Activated T-cell treated with anti-CD3 and anti-CD28 coated beads, Interleukin-2, amount 50 U/mL, for 24 hours (primary cell): ENCODE data around the gene LMNTD2.
"Not testable (repeated sequence)": the region's sequence is repeated elsewhere in the genome, so short reads cannot be mapped to it uniquely, and the experiment has no call there.

Experiments
- DNase-seq: peaks from one replicate; pipeline ENCODE4 v3.0.0-alpha.2; 2020
- H3K27ac Mint-ChIP-seq: 2 replicates; pipeline ENCODE4 v1.8.0; 2020; ENCODE audit warnings: mild to moderate bottlenecking, mixed read lengths
- H3K27me3 Mint-ChIP-seq: 2 replicates; pipeline ENCODE4 v1.8.0; 2020; ENCODE audit warnings: mixed read lengths
- H3K36me3 Mint-ChIP-seq: 2 replicates; pipeline ENCODE4 v1.8.0; 2020; ENCODE audit warnings: low read depth, mixed read lengths
- H3K4me1 Mint-ChIP-seq: 2 replicates; pipeline ENCODE4 v1.8.0; 2020; ENCODE audit warnings: low read depth, mixed read lengths
- H3K4me3 Mint-ChIP-seq: 2 replicates; pipeline ENCODE4 v1.8.0; 2020; ENCODE audit warnings: mild to moderate bottlenecking, moderate library complexity, mixed read lengths
- H3K9me3 Mint-ChIP-seq: 2 replicates; pipeline ENCODE4 v1.8.0; 2020; ENCODE audit warnings: mixed read lengths

Gene LMNTD2

DNA sequence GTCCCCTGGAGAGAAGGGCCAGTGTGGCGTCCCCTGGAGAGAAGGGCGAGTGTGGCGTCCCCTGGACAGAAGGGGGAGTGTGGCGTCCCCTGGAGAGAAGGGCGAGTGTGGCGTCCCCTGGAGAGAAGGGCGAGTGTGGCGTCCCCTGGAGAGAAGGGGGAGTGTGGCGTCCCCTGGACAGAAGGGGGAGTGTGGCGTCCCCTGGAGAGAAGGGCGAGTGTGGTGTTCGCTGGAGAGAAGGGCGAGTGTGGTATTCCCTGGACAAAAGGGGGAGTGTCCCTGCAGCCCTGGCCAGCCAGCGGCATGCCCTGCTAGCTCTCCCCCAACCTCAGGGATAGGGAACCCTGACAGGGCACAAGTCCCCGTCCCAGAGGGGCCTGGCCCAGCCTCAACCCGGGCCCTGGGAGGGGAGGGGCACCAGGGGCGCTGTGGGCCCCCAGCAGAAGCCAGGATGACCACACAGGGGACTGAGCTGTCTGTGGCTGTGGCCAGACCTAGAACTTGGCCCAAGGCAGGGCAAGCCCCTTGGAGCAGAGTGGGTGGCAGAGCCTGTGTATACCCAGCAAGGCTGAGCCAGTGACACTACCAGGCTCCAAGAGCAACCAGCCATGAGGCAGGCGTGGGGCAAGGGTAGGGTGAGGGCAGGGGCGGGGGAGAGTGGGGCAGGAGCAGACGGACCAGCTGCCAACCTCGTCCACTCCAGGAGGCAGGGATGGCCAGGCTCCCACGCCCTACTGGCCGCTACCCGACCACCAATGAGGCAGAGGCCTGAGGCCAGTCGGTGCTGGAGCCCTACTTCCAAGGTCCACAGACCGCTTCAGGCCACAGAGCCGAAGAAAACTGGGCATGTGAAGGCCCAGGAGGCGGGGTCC is 29.3 kb downstream of the LMNTD2 start:
- DNase-seq = no peak
- H3K4me1 Mint-ChIP-seq = peaks cover 6% of the 10 kb centered on the region
- H3K36me3 Mint-ChIP-seq = peaks cover 25% of the 10 kb centered on the region
- no peaks in the 10 kb centered on the region for H3K9me3 Mint-ChIP-seq
- no peaks in the 10 kb centered on the region for H3K27me3 Mint-ChIP-seq
- no peak overlapping the region for H3K4me3 Mint-ChIP-seq
- no peak overlapping the region for H3K27ac Mint-ChIP-seq

DNA sequence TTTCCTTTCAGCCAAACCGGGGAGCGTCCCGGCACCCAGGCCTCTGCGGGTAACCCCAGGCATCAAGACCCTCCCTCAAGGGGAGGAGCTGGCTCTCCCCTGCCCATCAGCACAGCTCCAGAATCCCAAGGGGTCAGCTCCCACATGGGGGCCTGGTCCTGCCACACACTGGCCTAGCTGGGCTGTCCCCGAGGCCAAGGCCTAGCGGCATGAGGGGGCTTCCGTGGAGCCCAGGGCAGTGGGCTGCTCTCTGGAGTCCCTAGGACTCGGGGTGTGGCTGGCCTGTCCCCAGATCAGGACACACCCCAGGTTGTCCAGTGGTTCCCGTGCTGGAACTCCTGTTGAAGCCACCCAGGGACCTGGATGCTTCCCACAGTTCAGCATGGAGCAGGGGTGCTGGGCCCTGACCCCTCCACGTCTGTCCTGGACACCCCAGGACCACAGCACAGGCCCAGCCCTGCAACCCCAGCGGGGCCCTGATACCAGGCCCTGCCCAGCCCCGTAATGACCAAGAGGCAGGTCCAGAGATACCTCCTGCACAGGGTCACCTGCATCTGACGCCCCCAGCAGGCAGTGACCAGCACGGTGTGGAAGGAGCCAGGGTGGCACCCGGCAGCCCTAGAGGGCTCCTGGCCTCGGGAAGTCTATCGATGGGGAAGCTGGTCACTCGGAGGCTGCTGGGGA is 30.7 kb downstream of the LMNTD2 start:
- Mint-ChIP-seq H3K27me3 (no peaks in the 10 kb centered on the region), H3K36me3 (peaks cover 25% of the 10 kb centered on the region), H3K27ac (no peak overlapping the region), H3K4me1 (peaks cover 4% of the 10 kb centered on the region), H3K9me3 (no peaks in the 10 kb centered on the region), H3K4me3 (no peak overlapping the region)
- no peak for DNase-seq

DNA sequence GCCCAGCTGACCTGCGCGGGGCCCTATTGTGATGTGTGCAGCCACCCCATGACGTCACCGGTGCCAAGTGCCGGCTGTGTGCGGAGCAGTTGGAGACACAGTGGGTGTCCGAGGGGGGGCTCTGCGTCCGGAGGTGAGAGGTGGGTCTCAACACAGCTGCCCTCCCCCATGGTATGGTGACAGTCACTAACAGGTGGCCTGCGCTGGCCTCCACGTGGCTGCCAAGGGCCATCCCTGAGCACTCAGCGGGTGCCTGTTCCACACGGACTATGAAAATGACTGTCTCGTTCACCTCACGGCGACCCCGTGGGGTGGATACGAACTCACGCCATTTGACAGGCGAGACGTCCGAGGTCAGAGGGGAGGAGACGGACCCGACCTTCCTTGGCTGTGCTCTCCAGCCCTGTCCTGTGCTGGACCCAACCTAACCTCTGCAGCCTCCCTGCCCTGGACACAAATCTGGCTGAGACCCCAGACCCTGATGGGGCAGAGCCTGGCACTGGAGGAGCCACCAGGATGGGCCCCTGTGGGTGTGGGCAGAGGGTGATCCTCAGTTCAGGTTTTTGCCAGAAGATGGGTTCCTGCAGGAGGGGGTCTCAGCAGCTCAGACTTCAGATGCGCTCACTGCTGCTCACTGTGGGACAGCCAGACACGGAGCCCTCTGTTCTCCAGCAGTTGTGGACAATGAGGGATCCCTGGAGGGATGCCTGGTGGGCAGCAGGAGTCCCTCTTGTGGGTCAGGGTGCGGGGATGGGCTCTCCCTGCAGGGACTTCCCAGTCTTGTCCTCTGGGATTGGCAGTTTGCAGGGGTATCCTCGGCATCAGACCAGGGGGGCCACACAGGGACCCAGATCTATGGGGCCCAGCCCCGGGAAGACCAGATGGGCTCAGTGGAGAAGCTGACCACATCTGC is 31.5 kb downstream of the LMNTD2 start:
- DNase-seq = no peak
- Mint-ChIP-seq H3K36me3 (peaks cover 25% of the 10 kb centered on the region), H3K27me3 (no peaks in the 10 kb centered on the region), H3K4me3 (no peak overlapping the region), H3K4me1 (peaks cover 4% of the 10 kb centered on the region), H3K27ac (no peak overlapping the region), H3K9me3 (no peaks in the 10 kb centered on the region)

DNA sequence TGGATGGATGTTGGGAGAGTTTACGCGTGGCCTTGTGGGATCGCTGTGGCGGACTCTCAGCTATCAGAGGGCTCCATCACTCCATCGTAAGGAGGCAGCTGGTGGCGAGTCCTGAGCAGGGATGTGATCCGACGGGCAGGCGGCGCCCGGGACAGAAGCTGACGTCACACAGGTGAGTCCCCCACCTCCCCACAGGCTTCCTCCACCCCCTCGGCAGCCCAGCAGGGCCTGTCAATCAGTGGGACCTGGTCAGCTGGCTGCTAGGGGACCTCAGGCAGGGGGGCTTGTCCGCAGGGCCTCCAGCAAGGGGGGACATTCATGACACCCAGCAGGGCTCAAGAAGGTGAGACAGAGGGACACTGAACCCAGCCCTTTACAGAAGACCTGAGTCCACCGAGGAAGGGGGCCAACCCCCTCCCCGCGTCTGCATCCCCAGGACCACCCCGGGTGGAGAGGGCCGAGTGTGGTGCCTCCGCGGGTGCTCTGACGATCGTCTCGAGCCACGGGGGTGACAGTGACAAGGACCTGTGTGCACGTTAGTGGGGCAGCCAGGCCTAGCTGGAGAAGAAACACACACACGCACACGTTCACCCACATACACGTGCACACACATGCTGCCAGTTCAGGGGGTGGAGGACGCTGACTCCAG is 32.2 kb downstream of the LMNTD2 start:
- Mint-ChIP-seq H3K9me3 (no peaks in the 10 kb centered on the region), H3K27me3 (no peaks in the 10 kb centered on the region), H3K4me3 (no peak overlapping the region), H3K36me3 (peaks cover 19% of the 10 kb centered on the region), H3K27ac (no peak overlapping the region), H3K4me1 (no peaks in the 10 kb centered on the region)
- no peak for DNase-seq

DNA sequence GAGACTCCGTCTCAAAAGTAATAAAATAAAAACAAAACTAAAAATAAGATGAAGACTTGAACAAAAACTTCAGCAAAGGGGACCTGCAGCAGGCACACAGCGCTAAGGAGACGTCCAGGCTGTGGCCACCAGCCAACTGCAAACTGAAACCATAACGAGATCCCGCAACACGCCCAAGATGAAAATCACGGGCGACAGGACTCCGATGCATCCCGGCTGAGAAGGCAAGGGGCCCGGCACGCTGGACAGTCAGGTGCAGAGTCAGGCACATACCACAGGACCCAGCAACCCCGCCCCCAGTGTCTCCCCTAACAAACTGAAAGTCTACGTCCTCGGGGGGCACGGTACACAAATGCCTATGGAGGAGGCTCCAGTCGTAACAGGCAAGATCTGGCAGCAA is 34.3 kb downstream of the LMNTD2 start:
- Mint-ChIP-seq H3K4me1 (no peaks in the 10 kb centered on the region), H3K27me3 (no peaks in the 10 kb centered on the region), H3K9me3 (no peaks in the 10 kb centered on the region), H3K27ac (no peak overlapping the region), H3K36me3 (peaks cover 8% of the 10 kb centered on the region), H3K4me3 (no peak overlapping the region)
- DNase-seq = no peak

DNA sequence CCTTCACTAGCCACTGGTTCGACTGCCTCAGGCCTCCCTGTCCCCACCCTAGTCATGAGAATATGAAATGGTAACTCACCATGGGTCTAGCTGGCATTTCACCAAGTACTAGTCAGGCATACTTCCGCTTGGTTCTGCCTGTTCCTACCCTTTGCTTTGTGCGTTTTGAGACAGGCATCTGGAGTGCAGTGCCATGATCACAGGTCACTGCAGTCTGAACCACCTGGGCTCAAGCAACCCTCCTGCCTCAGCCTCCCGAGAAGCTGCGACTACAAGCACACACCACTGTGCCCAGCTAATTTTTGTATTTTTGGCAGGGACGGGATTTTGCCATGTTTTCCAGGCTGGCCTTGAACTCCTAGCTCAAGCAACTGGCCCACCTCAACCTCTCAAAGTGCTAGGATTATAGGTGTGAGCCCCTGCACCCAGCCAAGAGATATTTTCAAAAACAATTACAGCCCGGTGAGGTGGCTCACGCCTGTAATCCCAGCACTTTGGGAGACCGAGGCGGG is 39.3 kb downstream of the LMNTD2 start:
- peaks cover 7% of the 10 kb centered on the region for H3K9me3 Mint-ChIP-seq
- no peak overlapping the region for H3K27ac Mint-ChIP-seq
- no peaks in the 10 kb centered on the region for H3K27me3 Mint-ChIP-seq
- H3K4me1 Mint-ChIP-seq = peaks cover 3% of the 10 kb centered on the region
- no peak overlapping the region for H3K4me3 Mint-ChIP-seq
- no peak for DNase-seq
- H3K36me3 Mint-ChIP-seq = peaks cover 7% of the 10 kb centered on the region

DNA sequence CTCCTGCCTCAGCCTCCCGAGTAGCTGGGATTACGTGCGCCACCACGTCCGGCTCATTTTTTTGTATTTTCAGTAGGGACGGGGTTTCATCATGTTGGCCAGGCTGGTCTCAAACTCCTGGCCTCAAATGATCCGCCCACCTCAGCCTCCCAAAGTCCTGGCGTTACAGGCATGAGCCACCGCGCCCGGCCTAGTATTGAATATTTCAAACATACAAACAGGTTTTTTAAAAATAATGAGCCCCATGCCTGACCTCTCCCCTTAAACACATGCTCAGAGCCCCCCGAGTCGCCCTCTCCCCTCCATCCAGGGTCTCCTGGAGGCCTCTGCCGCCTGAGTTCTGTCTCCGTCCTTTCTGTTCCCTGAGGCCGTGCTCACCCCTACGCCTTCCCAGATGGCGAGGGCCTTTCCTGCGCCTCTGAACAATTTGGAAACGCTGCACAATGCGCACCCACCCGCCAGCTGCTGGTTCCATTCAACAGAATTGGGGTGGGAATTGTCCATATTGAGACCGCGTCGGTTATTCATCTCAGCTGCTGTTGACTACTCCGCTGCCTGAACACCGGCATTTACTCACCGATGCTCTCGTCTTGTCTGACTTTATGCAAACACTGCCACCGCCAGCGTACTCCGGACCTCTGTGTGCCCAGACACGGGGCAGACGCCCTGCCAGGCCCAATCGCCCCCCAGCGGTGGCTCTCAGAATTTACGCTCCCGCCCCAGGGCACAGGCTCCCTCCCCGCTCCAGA is 39.9 kb downstream of the LMNTD2 start:
- peaks cover 7% of the 10 kb centered on the region for H3K9me3 Mint-ChIP-seq
- peaks cover 3% of the 10 kb centered on the region for H3K4me1 Mint-ChIP-seq
- no peak overlapping the region for H3K27ac Mint-ChIP-seq
- no peaks in the 10 kb centered on the region for H3K27me3 Mint-ChIP-seq
- peaks cover 12% of the 10 kb centered on the region for H3K36me3 Mint-ChIP-seq
- H3K4me3 Mint-ChIP-seq = no peak overlapping the region
- no peak for DNase-seq

DNA sequence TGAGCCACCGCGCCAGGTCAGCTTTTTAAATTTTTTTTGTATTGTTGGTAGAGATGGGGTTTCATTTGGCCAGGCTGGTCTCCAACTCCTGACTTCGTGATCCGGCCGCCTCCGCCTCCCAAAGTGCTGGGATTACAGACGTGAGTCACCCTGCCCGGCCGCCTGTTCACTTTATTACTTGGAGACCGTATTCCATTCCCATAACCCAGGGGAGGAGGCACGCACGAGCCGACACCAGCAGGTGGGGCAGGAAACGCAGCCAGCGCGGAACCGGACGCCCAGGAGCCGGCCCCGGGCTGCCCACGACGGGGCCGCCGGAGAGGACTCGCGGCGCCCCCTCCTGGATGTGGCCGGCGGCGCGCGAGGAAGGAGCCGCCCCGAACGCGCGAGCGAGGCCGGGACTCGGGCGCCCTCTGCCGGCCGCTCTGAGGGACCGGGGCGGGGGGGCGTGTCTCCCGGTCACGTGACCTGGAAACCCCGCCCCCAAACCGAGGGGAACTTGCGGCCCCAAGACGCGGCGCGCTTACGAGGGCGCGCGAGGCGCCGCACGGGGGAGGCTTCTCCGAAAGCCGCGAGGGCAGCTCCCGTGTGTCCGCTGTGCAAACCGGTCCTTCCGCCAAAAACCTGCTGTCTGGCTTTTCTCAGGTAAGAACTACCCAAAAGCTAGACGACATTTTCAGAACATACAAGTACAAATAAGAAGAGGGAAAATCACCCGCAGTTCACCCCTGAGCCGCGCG is 41.9 kb downstream of the LMNTD2 start:
- H3K9me3 Mint-ChIP-seq = peaks cover 7% of the 10 kb centered on the region
- H3K4me1 Mint-ChIP-seq = peaks cover 3% of the 10 kb centered on the region
- peaks cover 27% of the 10 kb centered on the region for H3K36me3 Mint-ChIP-seq
- no peaks in the 10 kb centered on the region for H3K27me3 Mint-ChIP-seq
- DNase-seq = peak; percentile 98
- peak overlapping the region; percentile 73 for H3K4me3 Mint-ChIP-seq
- H3K27ac Mint-ChIP-seq = peak overlapping the region; percentile 85

DNA sequence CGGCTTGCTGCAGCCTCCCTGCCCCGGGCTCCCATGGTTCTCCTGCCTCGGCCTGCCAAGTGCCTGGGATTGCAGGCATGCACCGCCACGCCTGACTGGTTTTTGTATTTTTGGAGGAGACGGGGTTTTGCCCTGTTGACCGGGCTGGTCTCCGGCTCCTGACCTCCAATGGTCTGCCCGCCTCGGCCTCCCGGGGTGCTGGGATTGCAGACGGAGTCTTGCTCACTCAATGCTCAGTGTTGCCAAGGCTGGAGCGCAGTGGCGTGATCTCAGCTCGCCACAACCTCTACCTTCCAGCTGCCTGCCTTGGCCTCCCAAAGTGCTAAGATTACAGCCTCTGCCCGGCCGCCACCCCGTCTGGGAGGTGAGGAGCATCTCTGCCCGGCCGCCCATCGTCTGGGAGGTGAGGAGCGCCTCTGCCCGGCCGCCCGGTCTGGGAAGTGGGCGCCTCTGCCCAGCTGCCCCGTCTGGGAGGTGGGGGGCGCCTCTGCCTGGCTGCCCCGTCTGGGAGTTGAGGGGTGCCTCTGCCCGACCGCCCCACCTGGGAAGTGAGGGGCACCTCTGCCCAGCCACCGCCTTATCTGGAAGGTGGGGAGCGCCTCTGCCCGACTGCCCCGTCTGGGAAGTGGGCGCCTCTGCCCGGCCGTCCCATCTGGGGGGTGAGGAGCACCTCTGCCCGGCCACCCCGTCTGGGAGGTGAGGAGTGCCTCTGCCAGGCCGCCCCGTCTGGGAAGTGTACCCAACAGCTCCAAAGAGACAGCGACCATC is 43.4 kb downstream of the LMNTD2 start:
- not testable (repeated sequence) for H3K27me3 Mint-ChIP-seq, DNase-seq, H3K9me3 Mint-ChIP-seq, H3K27ac Mint-ChIP-seq, H3K4me1 Mint-ChIP-seq, H3K4me3 Mint-ChIP-seq
- peaks cover 40% of the 10 kb centered on the region for H3K36me3 Mint-ChIP-seq

DNA sequence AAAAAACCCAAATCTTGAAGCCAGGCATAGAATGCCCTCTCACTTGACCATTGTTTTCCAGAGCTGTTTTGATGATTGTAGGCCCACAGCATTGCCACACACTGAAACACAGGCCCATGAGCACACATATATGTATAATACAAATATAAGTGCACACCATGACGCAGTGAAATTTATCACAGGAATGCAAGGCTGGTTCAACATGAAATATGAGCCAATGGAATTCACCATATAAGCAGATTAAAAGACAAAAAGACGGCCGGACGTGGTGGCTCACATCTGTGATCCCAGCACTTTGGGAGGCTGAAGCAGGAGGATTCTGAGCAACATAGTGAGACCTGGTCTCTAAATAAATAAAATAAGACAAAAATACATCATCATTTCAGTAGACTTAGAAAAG is 44.1 kb downstream of the LMNTD2 start:
- Mint-ChIP-seq H3K27ac (no peak overlapping the region), H3K27me3 (no peaks in the 10 kb centered on the region), H3K4me3 (no peak overlapping the region), H3K4me1 (peaks cover 5% of the 10 kb centered on the region), H3K36me3 (peaks cover 44% of the 10 kb centered on the region), H3K9me3 (peaks cover 7% of the 10 kb centered on the region)
- no peak for DNase-seq

DNA sequence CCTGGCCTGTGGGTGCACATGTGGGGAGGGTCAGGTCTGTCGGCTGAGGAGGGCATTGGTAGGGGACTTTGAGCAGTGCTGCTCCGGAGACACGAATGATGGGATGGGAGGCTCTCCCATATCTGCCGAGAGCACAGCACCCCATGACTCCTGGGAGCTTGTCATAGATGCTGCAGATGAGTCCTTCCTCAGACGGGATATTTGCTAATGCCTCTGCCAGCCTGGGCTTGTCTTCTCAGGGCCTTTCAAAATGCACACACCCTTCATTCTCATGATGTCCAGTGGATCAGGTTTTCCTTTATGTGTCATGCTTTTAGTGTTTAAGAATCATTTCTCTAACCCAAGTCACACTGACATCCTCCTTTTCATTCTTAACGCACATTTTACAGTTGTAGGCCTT is 45.4 kb downstream of the LMNTD2 start:
- Mint-ChIP-seq H3K27ac (no peak overlapping the region), H3K9me3 (peaks cover 7% of the 10 kb centered on the region), H3K36me3 (peaks cover 53% of the 10 kb centered on the region), H3K27me3 (no peaks in the 10 kb centered on the region), H3K4me3 (no peak overlapping the region), H3K4me1 (peaks cover 5% of the 10 kb centered on the region)
- no peak for DNase-seq

DNA sequence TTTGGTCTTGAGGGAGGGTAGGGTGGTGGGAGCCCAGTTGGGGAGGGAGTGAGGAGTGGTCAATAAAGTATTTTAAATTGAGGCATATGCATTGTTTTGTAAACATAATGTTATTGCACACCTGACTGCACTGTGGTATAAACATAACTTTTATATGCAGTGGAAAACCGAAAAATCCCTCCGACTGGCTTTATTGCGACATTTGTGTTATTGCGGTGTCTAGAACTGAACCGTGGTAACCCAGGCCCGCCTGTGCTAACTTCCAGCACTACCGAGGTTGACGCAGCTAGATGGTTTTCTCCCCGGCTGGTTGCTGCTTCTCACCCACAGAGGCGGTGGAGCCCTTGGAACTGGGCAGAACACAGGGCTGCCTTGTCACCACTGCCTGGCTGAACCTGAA is 45.9 kb downstream of the LMNTD2 start:
- Mint-ChIP-seq H3K4me1 (peaks cover 5% of the 10 kb centered on the region), H3K9me3 (peaks cover 7% of the 10 kb centered on the region), H3K27ac (no peak overlapping the region), H3K27me3 (no peaks in the 10 kb centered on the region), H3K4me3 (no peak overlapping the region), H3K36me3 (peaks cover 58% of the 10 kb centered on the region)
- no peak for DNase-seq
